WERI-Rb-1 (cell line): ENCODE data around the gene OSBPL6.

ENCODE experiments used
- DNase-seq: peaks from one replicate; pipeline ENCODE4 v3.0.0-alpha.2; 2020
- H3K27ac ChIP-seq: fragments of 250-450 bp; sonication (Bioruptor Pico); 2 replicates; pipeline ENCODE4 v1.5.1; 2020; ENCODE audit warnings: mild to moderate bottlenecking, moderate library complexity
- H3K27me3 ChIP-seq: fragments of 250-450 bp; sonication (Bioruptor Pico); 2 replicates; pipeline ENCODE4 v1.5.1; 2021; ENCODE audit warnings: mild to moderate bottlenecking, low read depth, moderate library complexity; ENCODE audit not compliant: insufficient read depth, severe bottlenecking
- H3K36me3 ChIP-seq: fragments of 250-450 bp; sonication (Bioruptor Pico); 2 replicates; pipeline ENCODE4 v1.5.1; 2020; ENCODE audit warnings: mild to moderate bottlenecking, moderate library complexity
- H3K4me3 ChIP-seq: 2 replicates; pipeline ENCODE4 v1.5.1; 2011; ENCODE audit warnings: low read depth, mild to moderate bottlenecking, control low read depth, low read length
- H3K9me3 ChIP-seq: fragments of 250-450 bp; sonication (Bioruptor Pico); 2 replicates; pipeline ENCODE4 v1.5.1; 2021; ENCODE audit warnings: mild to moderate bottlenecking, moderate library complexity; ENCODE audit not compliant: severe bottlenecking
- CTCF ChIP-seq: IDR thresholded peaks from 2 replicates; pipeline ENCODE4 v1.5.1; 2011; ENCODE audit warnings: low read depth, mild to moderate bottlenecking, control low read depth, inconsistent platforms, low read length

The OSBPL6 gene

GRCh38 chr2:178269438-178270224 is 75.3 kb downstream of the OSBPL6 start:
- no peak for DNase-seq

GRCh38 chr2:178270338-178270737 is 76.0 kb downstream of the OSBPL6 start:
- Histone ChIP-seq H3K9me3 (no peaks in the 10 kb centered on the region), H3K4me3 (no peak overlapping the region), H3K27me3 (no peaks in the 10 kb centered on the region), H3K27ac (no peak overlapping the region), H3K36me3 (no peaks in the 10 kb centered on the region)
- no peak for TF ChIP-seq CTCF
- no peak for DNase-seq

More at GRCh38 chr2:178269438-178270224, 75.3 kb downstream of the OSBPL6 start:
- Histone ChIP-seq H3K27ac (no peak overlapping the region), H3K27me3 (no peaks in the 10 kb centered on the region), H3K9me3 (no peaks in the 10 kb centered on the region), H3K36me3 (no peaks in the 10 kb centered on the region), H3K4me3 (no peak overlapping the region)
- TF ChIP-seq CTCF: no peak

GRCh38 chr2:178271094-178271493 is 76.8 kb downstream of the OSBPL6 start:
- no peaks in the 10 kb centered on the region for H3K27me3 ChIP-seq
- H3K4me3 ChIP-seq: no peak overlapping the region
- TF ChIP-seq CTCF: no peak
- no peak for DNase-seq
- no peaks in the 10 kb centered on the region for H3K9me3 ChIP-seq
- H3K36me3 ChIP-seq: no peaks in the 10 kb centered on the region
- H3K27ac ChIP-seq: no peak overlapping the region

- Histone ChIP-seq H3K27me3 (no peaks in the 10 kb centered on the region), H3K27ac (no peak overlapping the region), H3K9me3 (no peaks in the 10 kb centered on the region), H3K36me3 (no peaks in the 10 kb centered on the region), H3K4me3 (no peak overlapping the region)
- DNase-seq: no peak
- no peak for TF ChIP-seq CTCF
These were observed 77.5 kb downstream of the OSBPL6 start for GRCh38 chr2:178271629-178272333.

- no peaks in the 10 kb centered on the region for H3K36me3 ChIP-seq
- no peaks in the 10 kb centered on the region for H3K9me3 ChIP-seq
- no peak for DNase-seq
- no peak overlapping the region for H3K27ac ChIP-seq
- no peak overlapping the region for H3K4me3 ChIP-seq
- TF ChIP-seq CTCF: no peak
- no peaks in the 10 kb centered on the region for H3K27me3 ChIP-seq
These were observed 79.6 kb downstream of the OSBPL6 start for GRCh38 chr2:178273787-178274360.
